HL-60 (cell line): ENCODE results near the gene LMF1.

Experiments used
- DNase-seq, 2 experiments: peaks; one replicate each; pipeline ENCODE4 v3.0.0-alpha.2; 2010 to 2020; ENCODE audit warnings: low read depth in 1 of 2, low spot score in 1 of 2
- H3K27ac ChIP-seq: fragments of 250-450 bp; sonication (Bioruptor Pico); replicated peaks from 2 replicates; pipeline ENCODE4 v1.5.1; 2020; ENCODE audit warnings: mild to moderate bottlenecking, moderate library complexity
- H3K27me3 ChIP-seq: fragments of 250-450 bp; sonication (Bioruptor Pico); 2 replicates; pipeline ENCODE4 v1.5.1; 2021; ENCODE audit warnings: mild to moderate bottlenecking, moderate library complexity; ENCODE audit not compliant: insufficient read depth, poor library complexity, severe bottlenecking
- H3K4me3 ChIP-seq: replicated peaks from 2 replicates; pipeline ENCODE4 v1.5.1; 2011; ENCODE audit warnings: mild to moderate bottlenecking, control low read depth, low read length; ENCODE audit not compliant: insufficient read depth
- CTCF ChIP-seq: IDR thresholded peaks from one replicate; pipeline ENCODE4 v1.5.1; 2011; ENCODE audit warnings: low read length, control low read depth, inconsistent platforms; ENCODE audit not compliant: insufficient read depth
- GABPA ChIP-seq: IDR thresholded peaks from 2 replicates; pipeline ENCODE4 v1.6.1; 2012; ENCODE audit warnings: low read depth
- POLR2AphosphoS5 ChIP-seq: IDR thresholded peaks from 2 replicates; pipeline ENCODE4 v1.6.1; 2012; ENCODE audit warnings: low read depth
- REST ChIP-seq: IDR thresholded peaks from 2 replicates; pipeline ENCODE4 v1.6.1; 2012; ENCODE audit warnings: low read depth; ENCODE audit not compliant: insufficient replicate concordance
- SPI1 ChIP-seq: IDR thresholded peaks from 2 replicates; pipeline ENCODE4 v1.6.1; 2012; ENCODE audit warnings: low read depth, mild to moderate bottlenecking, borderline replicate concordance

LMF1 gene

DNA sequence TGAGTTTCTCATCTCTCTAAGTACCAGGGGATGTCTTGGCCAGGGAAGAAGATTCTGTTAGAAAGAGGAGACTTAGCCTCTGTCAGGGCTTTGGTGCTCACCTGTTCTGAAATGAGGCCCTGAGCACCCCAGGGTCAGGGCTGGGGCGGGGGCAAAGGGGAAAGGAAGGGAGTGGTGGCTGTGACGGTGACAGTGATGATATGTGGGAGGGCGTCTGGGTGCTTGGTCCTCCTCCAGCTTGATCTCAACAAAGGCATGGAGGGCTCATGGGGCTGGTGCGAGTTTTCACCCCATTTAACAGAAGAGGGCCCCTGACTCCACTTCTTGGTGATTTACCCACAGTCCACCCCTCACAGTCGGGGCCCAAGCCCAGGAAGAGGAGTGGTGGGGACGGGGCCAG is 25.9 kb upstream of the LMF1 start:
- no peak overlapping the region for H3K27ac ChIP-seq
- DNase-seq, result no peak
- TF ChIP-seq REST (no peak), POLR2AphosphoS5 (no peak)
- peaks cover 11% of the 10 kb centered on the region for H3K27me3 ChIP-seq
- H3K4me3 ChIP-seq, result no peak overlapping the region

- Histone ChIP-seq H3K4me3 (no peak overlapping the region), H3K27me3 (peaks cover 11% of the 10 kb centered on the region), H3K27ac (no peak overlapping the region)
- TF ChIP-seq GABPA (no peak), SPI1 (no peak), REST (no peak), CTCF (no peak), POLR2AphosphoS5 (no peak)
- DNase-seq, result no peak
These were observed 25.0 kb upstream of the LMF1 start for GRCh38 chr16:995783-996182.

GRCh38 chr16:995087-995486 is 24.3 kb upstream of the LMF1 start:
- no peak overlapping the region for H3K4me3 ChIP-seq
- no peak for DNase-seq
- peaks cover 11% of the 10 kb centered on the region for H3K27me3 ChIP-seq
- TF ChIP-seq GABPA (no peak), SPI1 (no peak), CTCF (no peak), POLR2AphosphoS5 (no peak)
- no peak overlapping the region for H3K27ac ChIP-seq

GRCh38 chr16:993731-994130 is 22.9 kb upstream of the LMF1 start:
- no peak for DNase-seq
- no peak for TF ChIP-seq CTCF
- no peak for TF ChIP-seq GABPA
- TF ChIP-seq REST, result no peak
- TF ChIP-seq POLR2AphosphoS5, result no peak
- TF ChIP-seq SPI1, result no peak
- H3K27me3 ChIP-seq, result peaks cover 11% of the 10 kb centered on the region
- H3K4me3 ChIP-seq, result no peak overlapping the region
- H3K27ac ChIP-seq, result no peak overlapping the region
